NCI-H82 (cell line): ENCODE measurements around the gene PI3.

Experiments used
- DNase-seq: peaks from one replicate; lab custom pipeline; 2025; lab: John Stamatoyannopoulos, UW

The PI3 gene

DNA sequence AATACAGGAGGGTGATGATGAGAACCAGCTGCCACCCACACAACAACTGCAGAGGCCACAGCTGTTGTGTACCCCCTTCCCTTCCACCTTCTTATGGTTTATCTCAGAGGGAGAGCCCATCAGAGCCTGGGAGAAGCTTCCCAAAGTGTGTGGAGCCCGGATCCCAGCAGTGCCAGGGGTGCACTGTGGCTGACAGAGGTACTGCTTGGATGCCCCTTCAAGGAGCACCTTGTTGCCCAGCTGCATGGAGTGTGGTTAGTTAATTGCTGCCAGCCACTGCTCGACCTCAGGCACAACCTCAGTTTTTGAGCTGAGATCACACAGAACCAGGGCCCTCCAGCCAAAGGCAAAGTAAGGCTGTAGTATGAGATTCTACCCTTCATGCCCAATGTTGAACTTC lies 13.0 kb downstream of the PI3 start:
- DNase-seq: no peak

DNA sequence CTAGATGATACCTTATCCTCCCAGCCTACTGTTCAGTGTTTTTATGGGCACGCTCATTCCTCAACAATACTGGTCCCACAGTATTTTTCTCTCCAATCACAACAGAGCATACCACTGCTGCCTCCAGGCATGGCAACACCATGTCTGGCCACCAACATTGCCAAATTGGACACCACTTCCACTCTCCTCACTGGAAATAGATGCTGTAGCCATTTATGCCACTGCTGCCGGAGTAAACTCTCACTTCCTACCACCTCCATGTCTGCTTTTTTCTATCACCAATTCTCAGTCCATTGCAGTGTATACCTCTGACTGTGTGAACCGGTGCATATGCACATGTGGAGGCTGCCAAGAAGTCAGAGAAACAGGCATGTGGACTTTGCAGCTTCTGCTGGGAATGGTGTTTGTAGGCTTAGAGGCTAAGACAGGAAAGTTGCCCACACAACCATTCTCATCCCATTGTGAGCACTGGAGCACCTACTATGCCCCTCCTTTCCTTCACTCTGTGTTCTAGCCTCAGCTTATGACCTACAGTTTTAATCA lies 14.4 kb downstream of the PI3 start:
- no peak for DNase-seq

DNA sequence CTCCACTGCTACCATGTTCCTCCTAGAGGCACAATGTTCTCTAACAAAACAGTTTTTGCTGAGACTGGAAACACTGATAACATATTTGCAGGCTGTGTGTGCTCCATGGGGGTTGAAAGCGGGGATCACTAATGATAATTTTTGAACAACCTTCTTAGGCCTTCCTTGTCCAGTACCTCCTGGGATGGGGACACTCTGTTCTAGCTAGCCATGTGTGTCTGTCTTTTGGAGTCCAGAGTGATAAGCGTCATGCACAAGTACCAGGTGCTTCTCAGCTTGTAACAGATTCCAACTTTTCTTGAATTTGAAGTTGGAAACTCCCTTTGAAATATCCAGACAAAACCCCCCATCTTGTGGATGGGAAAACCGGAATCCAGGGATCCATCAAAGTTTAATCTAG lies 15.2 kb downstream of the PI3 start:
- DNase-seq: no peak

DNA sequence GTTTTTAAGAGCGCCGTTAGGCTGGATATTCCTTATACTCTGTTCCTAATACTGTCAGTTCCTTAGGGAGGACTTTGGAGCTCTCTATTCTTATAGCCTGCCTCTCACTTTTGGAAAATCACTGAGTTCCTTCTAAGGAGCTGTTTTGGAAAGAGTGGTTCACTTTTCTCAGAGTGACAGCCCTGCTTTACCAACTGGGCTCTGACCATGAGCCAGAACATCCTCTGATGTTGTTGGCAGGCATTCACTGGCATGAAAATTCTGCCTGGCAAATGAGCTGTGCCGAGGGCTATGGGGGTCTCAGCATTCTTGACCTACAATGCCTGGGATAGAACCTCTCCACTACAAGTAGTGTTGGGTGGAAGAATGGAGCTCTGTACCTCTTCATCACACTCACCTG lies 17.2 kb downstream of the PI3 start:
- DNase-seq: no peak

DNA sequence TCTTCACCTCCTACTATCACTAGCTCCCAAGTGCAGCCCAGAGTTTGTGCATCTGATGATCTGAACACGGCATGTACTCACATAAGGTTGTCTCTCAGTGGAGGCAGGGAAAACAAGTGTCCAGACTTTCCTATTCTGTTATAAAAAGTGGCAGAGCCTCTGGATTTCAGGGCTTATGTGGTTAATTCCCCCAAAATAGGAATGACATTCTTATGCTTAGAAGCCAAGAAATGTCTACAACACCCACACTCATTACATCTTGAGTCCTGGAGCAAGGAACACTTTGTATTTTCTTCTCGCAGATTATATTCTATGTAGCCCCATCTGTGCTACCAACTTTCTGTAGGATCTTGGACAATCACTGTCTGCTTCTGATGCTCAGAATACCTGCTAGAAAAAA lies 18.6 kb downstream of the PI3 start:
- DNase-seq: no peak

DNA sequence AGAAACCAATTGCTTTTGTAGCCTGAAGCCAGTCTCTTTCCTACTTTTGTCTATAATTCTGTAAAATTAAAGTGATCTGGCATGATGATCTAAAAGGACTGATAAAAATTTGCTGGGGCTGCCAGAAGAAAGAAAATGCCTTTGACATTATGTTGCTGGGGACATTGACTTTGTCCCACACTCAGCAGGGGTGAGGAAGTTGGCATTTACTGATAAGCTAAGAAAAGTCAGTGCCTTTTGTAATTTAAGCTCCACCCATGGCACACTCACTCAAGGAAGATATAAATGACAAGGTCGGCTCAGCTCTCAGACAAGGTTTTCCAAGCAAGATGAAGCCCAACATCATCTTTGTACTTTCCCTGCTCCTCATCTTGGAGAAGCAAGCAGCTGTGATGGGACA lies 32.0 kb downstream of the PI3 start, which contains the start of gene SEMG1:
Gene SEMG1 (plus strand): TSS at position 309 of the 400 bp plus-strand sequence. CDS start 21 bp downstream, at position 330.
- no peak for DNase-seq

DNA sequence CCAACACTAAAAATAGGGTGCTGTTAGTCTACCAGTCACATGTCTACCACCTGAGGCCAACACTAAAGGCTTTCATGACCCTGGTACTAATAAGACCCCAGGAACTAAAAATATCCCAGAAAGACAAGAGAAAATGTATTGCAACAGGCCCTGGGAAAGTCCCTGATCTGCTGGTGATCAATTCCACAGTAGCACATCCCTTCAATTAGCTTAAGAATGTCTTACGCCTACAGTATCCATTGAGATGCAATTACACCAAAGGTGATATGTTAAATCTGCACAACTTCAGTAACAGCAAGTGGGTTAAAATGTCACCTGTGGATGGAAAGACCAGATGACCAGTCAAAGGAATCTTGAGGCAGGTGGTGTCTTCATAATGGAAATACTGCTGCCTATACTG lies 35.2 kb downstream of the PI3 start:
- no peak for DNase-seq

DNA sequence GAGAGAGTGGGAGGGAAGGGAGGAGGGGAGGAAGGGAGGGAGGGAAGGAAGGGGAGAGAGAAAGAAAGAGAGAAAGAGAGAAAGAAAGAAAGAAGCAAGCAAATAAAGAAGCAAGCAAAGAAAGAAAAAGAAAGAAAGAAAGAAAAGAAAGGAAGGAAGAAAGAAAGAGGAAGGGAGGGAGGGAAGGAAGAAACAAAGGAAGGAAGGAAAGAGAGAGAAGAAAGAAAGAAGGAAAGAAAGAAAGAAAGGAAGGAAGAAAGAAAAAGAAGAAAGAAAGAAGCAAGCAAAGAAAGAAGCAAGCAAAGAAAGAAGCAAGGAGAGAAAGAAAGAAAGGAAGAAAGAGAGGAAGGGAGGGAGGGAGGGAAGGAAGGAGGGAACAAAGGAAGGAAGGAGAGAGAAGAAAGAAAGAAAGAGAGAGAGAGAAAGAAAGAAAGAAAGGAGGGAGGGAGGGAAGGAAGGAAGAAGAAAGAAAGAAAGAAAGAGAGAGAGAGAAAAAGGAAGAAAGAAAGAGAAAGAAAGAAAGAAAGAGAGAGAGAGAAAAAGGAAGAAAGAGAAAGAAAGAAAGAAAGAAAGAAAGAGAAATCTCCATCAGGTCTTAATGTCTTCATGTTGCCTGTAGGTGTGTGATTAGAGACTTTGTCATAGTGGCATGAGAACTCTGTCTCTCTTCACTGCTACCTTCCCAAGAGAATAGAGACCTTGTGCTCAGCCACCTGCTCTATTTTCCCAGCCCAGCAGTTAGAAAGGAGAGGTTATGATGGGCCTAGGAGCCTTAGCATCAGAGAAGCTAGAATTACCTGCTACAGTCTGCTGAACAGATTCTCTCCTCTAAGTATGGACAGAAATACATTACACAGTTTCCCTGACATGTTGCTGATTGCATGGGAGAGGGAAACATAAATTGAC lies 37.1 kb downstream of the PI3 start:
- DNase-seq: peak; percentile 16

DNA sequence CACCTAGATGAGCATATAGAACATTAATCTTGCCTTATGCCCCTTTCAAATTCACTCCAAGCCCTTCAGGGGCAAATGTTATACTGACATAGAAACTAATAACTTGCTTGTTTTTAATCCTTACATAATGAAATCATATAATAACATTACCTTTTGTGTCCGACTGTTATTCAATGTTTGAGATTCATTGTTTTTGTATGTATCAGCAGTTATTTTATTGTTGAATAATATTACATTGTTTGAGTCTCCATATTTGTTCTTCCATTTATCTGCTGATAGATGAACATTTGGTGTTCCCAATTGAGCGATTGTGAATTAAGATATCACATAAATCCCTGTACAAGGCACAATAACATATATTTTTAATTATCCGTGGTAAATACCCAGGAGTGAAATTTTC lies 38.1 kb downstream of the PI3 start:
- DNase-seq: no peak

DNA sequence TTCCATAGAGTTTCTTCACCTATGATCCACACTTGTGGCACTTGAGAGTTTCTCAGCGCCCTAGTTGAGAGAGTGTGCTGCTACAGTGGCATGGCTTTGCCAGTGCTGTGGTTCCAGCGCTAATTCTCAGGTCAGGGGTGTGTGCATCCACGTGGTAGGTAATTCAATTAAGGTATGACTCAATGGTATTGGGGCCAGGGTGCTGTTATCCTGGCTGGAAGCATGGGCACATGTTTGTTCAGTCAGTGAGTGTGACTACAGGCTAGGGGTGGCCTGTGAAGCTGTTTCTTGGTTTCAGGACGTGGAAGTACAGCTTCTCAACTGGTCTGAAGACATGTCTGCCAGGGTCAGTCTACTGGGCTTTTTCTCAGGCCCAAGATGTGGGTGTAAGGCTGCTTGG lies 43.4 kb downstream of the PI3 start:
- peak; percentile 10 for DNase-seq

DNA sequence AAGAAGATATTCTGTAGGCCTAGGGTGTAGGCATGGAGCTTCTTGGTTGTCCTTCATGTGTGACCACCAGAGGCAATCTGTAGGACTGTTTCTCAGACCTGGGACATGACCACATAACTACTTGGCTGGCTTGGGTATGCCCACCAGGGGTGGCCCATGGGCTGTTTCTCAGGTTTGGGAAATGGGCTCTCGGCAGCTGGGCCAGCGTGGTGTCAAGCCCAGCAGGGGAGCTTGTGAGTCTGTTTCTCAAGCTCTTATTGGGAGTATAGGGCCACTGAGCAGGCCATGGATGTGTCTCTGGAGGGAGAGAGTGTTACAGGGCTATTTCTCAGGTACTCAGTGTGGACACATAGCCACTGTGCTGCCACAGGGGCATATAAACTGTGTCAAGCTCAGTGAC lies 43.9 kb downstream of the PI3 start:
- DNase-seq: no peak

DNA sequence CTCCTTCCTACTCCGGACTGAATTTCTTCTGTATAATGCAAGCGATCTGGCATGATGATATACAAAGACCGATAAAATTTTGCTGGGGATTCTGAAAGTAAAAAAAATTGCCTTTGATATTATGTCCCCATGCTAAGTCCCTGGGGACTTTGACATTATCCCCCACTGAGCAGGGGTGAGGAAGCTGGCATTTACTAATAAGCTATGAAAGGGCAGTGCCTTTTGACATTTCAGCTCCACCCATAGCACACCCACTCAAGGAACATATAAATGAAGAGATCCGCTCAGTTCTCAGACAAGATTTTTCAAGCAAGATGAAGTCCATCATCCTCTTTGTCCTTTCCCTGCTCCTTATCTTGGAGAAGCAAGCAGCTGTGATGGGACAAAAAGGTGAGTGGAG lies 46.4 kb downstream of the PI3 start, which contains the start of gene SEMG2:
Gene SEMG2 (plus strand): TSS at position 298 of the 400 bp plus-strand sequence. CDS start 17 bp downstream, at position 315.
- no peak for DNase-seq

DNA sequence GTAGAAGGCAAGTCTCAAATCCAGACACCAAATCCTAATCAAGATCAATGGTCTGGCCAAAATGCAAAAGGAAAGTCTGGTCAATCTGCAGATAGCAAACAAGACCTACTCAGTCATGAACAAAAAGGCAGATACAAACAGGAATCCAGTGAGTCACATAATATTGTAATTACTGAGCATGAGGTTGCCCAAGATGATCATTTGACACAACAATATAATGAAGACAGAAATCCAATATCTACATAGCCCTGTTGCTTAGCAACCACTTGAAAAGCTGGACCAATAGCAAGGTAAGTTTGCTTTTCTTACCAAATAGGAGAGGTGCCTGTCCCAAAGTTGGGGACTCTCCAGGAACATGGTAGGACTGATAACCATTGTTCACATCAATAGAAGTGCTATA lies 48.4 kb downstream of the PI3 start:
- no peak for DNase-seq
